ENCODE data around the gene FOXI1. TPM values are rescaled to one million over a fixed set of nuclear protein-coding genes. Genes with fewer than 3 reads are reported as not detected.
A peak's percentile ranks its signal among the peaks of the same experiment; 100 is the strongest.

The FOXI1 gene
- not detected for total RNA-seq

DNA sequence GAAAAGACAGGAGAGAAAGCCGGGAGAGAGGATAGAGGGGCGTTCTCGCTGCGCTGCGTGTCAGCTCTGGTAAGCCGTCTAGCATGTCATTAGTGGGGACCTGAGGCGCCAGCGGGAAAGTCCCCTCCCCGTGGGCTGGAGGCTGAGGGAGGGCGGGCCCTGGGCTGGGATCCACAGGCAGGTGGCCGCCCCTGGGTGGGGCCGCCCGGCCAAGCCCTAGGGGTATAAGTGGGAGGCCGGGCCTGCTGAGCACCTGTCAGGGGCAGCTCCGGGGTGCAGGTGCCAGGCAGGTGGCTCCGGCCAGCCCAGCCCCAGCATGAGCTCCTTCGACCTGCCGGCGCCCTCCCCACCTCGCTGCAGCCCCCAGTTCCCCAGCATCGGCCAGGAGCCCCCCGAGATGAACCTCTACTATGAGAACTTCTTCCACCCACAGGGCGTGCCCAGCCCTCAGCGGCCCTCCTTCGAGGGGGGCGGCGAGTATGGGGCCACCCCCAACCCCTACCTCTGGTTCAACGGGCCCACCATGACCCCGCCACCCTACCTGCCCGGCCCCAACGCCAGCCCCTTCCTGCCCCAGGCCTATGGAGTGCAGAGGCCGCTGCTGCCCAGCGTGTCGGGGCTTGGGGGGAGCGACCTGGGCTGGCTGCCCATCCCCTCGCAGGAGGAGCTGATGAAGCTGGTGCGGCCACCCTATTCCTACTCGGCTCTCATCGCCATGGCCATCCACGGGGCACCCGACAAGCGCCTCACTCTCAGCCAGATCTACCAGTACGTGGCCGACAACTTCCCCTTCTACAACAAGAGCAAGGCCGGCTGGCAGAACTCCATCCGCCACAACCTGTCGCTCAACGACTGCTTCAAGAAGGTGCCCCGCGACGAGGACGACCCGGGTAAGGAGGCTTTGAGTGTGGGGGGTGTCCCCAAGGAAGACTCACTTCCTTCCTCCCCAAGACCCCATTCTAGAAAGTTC lies at the start of gene FOXI1:
Gene FOXI1, plus strand, starts transcription at position 256 of the 970 bp plus-strand sequence. Its CDS starts 61 bp downstream, at position 317.
- Mint-ChIP-seq H3K27me3 (peaks cover 10% of the 10 kb centered on the region), H3K4me1 (no peaks in the 10 kb centered on the region), H3K27ac (no peak within 1 kb of the TSS), H3K4me3 (no peak within 1 kb of the TSS), H3K9me3 (no peaks in the 10 kb centered on the region), H3K36me3 (no peaks in the 10 kb centered on the region)
- no peak for DNase-seq
- ATAC-seq (ENCODE audit: low read depth): no peak
- POLR2A ChIA-PET: no interaction called here

GRCh38 chr5:170056561-170057267 lies 49.0 kb upstream of the FOXI1 start:
- peaks cover 82% of the 10 kb centered on the region for H3K36me3 Mint-ChIP-seq
- POLR2A ChIA-PET: no interaction called here
- no peak overlapping the region for H3K4me3 Mint-ChIP-seq
- peaks cover 1% of the 10 kb centered on the region for H3K4me1 Mint-ChIP-seq
- H3K27ac Mint-ChIP-seq: no peak overlapping the region
- no peak for DNase-seq
- no peak for ATAC-seq (ENCODE audit: low read depth)
- H3K9me3 Mint-ChIP-seq: peaks cover 4% of the 10 kb centered on the region
- H3K27me3 Mint-ChIP-seq: no peaks in the 10 kb centered on the region

- Mint-ChIP-seq H3K4me1 (peaks cover 1% of the 10 kb centered on the region), H3K36me3 (peaks cover 81% of the 10 kb centered on the region), H3K4me3 (no peak overlapping the region), H3K9me3 (peaks cover 4% of the 10 kb centered on the region), H3K27ac (no peak overlapping the region), H3K27me3 (no peaks in the 10 kb centered on the region)
- no peak for DNase-seq
- POLR2A ChIA-PET: no interaction called here
- ATAC-seq (ENCODE audit: low read depth): no peak
Measured at GRCh38 chr5:170057311-170057710, 48.4 kb upstream of the FOXI1 start.

GRCh38 chr5:170059221-170059620 lies 46.5 kb upstream of the FOXI1 start:
- Mint-ChIP-seq H3K9me3 (peaks cover 4% of the 10 kb centered on the region), H3K36me3 (peaks cover 72% of the 10 kb centered on the region), H3K27me3 (no peaks in the 10 kb centered on the region), H3K27ac (no peak overlapping the region), H3K4me3 (no peak overlapping the region), H3K4me1 (peaks cover 1% of the 10 kb centered on the region)
- ATAC-seq (ENCODE audit: low read depth) (no peak), DNase-seq (no peak)
- POLR2A ChIA-PET: no interaction called here

DNA sequence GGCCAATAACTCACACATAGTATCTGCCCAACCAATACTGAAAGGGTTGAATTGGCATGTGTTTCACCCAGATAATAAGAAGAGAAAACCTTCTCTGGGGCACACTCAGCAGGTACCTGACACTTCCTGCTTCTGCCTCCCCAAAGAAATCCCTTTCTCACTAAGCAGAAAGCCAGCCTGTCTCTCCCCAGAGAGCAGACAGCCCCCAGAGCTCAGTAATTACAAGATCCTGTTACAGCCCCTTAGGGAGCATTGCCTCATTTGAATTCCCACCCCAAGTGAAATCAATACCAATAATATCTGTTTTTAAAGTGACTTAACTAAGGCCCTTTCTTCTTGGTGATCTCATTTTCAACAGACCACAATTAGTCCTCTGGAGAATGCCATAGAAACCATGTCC lies 38.5 kb upstream of the FOXI1 start:
- DNase-seq (no peak), ATAC-seq (ENCODE audit: low read depth) (no peak)
- POLR2A ChIA-PET: no interaction called here
- Mint-ChIP-seq H3K36me3 (peaks cover 56% of the 10 kb centered on the region), H3K4me1 (no peaks in the 10 kb centered on the region), H3K9me3 (no peaks in the 10 kb centered on the region), H3K27me3 (no peaks in the 10 kb centered on the region), H3K27ac (no peak overlapping the region), H3K4me3 (no peak overlapping the region)

DNA sequence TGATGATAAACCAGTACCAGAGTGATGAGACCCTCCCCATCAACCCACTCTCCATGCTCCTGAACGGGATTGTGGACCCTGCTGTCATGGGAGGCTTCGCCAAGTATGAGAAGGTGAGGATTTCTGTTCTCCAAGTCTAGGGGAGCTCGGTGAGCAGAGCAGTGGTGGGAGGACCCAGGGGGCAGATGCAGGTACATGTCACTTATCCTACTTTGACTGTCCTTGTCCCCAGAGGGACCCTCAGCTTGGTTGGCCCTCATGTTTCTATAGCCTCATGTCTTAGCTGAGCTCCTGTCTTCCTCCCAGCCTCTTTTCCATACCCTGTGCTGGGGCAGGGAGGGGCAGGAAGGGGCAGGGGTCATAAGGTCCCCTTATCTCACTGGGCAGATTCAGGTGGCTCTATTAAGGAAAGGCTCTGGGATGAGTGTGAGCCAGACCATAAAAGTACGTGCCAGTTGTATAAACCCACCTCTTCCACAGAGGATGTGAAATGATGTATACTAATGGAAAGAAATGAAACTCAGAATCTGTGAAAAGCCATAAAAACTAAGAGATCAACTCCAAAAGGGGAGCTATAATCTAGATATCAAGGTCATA lies 38.0 kb upstream of the FOXI1 start:
- no peaks in the 10 kb centered on the region for H3K4me1 Mint-ChIP-seq
- H3K9me3 Mint-ChIP-seq: no peaks in the 10 kb centered on the region
- H3K4me3 Mint-ChIP-seq: no peak overlapping the region
- POLR2A ChIA-PET: no interaction called here
- H3K27ac Mint-ChIP-seq: no peak overlapping the region
- no peaks in the 10 kb centered on the region for H3K27me3 Mint-ChIP-seq
- ATAC-seq (ENCODE audit: low read depth) (no peak), DNase-seq (no peak)
- H3K36me3 Mint-ChIP-seq: peaks cover 56% of the 10 kb centered on the region

- no peak overlapping the region for H3K4me3 Mint-ChIP-seq
- H3K27me3 Mint-ChIP-seq: no peaks in the 10 kb centered on the region
- DNase-seq (no peak), ATAC-seq (ENCODE audit: low read depth) (no peak)
- H3K4me1 Mint-ChIP-seq: no peaks in the 10 kb centered on the region
- POLR2A ChIA-PET: no interaction called here
- no peak overlapping the region for H3K27ac Mint-ChIP-seq
- H3K9me3 Mint-ChIP-seq: no peaks in the 10 kb centered on the region
- peaks cover 51% of the 10 kb centered on the region for H3K36me3 Mint-ChIP-seq
Measured at GRCh38 chr5:170069512-170069911, 36.2 kb upstream of the FOXI1 start.

DNA sequence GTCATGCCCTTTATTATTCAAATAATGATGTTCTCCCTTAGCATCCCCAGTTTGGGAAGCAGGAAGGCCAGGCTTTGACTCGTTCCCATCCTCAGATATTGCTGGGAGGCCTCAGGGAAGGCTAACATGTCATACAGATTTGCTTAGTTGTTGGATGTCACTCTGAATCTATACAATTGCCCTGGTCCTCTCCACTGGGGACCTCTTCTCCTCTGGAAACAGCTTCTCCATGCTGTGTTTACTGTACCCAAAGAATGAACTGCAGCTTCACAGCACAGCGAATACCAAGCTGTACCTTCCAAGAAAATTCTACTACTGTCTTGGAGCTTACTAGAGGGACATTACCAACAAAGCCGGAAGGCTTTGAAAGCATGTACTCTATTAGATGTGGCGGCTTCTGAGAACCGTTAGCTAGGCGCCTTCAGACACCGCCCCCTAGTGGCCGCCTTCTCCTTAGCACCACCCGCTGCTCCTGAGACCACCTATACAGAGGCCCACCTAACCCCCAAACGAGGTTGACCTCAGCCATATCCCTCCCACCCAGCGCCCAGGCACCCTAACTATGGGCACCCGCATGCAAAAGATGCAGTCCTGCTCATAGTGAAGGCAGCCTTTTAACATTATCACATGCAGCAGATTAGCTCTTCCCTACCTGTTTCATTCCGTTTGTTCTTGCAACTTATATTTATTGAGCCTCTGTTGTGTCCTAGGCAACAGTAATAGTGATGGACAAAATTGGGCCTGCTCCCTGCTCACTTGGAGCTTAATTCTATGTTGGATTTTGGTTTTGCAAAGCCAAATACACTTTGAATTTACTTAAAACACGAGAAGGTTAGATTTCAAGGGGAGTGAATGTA lies 34.9 kb upstream of the FOXI1 start:
- POLR2A ChIA-PET: no interaction called here
- peak; percentile 39 for DNase-seq
- no peak overlapping the region for H3K4me3 Mint-ChIP-seq
- no peaks in the 10 kb centered on the region for H3K4me1 Mint-ChIP-seq
- no peaks in the 10 kb centered on the region for H3K9me3 Mint-ChIP-seq
- no peak overlapping the region for H3K27ac Mint-ChIP-seq
- no peaks in the 10 kb centered on the region for H3K27me3 Mint-ChIP-seq
- no peak for ATAC-seq (ENCODE audit: low read depth)
- H3K36me3 Mint-ChIP-seq: peaks cover 57% of the 10 kb centered on the region

DNA sequence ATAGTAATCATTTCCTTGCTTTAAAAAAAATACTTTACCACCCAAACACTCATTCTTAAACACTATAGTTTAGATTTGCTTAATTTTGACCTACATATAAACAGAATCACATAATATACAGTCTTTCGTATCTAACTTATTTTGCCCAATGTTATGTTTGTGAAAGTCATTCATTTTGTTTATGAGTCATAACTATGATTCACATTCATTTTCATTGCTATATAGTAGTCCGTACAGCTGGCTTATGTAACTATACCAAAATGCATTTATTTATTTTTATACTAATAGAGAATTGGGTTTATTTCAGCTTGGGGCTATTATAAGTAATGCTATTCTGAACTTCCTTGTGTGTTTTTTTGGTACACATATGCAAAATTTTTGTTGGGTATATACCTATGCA lies 33.9 kb upstream of the FOXI1 start:
- Mint-ChIP-seq H3K4me1 (no peaks in the 10 kb centered on the region), H3K36me3 (peaks cover 62% of the 10 kb centered on the region), H3K27ac (no peak overlapping the region), H3K27me3 (no peaks in the 10 kb centered on the region), H3K9me3 (no peaks in the 10 kb centered on the region), H3K4me3 (no peak overlapping the region)
- POLR2A ChIA-PET: no interaction called here
- no peak for ATAC-seq (ENCODE audit: low read depth)
- no peak for DNase-seq

DNA sequence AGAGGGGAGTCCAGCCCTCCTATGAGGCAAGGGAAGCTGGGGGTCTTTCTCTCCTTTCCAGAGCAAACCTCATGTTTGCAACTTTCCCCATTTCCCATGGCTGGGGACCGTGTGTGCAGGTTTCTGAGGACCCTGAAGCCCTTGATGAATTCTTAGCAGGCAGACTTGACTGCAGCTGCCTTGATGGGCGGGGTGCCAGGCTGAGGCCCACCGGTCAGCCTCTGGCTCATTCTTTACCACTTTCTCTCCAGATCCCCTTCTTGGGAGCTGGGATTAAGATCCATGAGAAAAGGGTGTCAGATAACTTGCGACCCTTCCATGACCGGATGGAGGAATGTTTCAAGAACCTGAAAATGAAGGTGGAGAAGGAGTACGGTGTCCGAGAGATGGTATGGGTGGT lies 30.0 kb upstream of the FOXI1 start:
- Mint-ChIP-seq H3K4me1 (no peaks in the 10 kb centered on the region), H3K9me3 (no peaks in the 10 kb centered on the region), H3K27ac (no peak overlapping the region), H3K36me3 (peaks cover 52% of the 10 kb centered on the region), H3K4me3 (no peak overlapping the region), H3K27me3 (no peaks in the 10 kb centered on the region)
- POLR2A ChIA-PET: no interaction called here
- DNase-seq: no peak
- ATAC-seq (ENCODE audit: low read depth): no peak

DNA sequence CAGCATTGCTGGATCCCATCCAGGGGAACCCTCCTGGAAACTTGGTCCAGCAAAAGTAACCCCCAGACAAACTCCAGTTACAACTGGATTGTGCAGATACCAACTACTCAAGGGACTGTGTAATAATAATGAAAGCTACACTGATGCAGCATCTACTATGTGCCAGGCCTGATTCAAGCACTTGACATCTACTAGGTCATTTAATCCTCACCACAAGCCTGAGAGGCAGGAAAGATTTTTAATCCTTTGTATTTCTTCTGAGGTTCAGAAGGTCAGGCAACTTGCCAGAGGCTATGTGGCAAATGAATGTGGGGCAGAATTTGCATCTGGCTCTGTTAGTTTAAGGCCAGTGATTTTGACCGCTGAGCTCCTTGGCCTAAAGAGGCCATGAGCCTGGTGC lies 29.5 kb upstream of the FOXI1 start:
- peaks cover 51% of the 10 kb centered on the region for H3K36me3 Mint-ChIP-seq
- ATAC-seq (ENCODE audit: low read depth) (no peak), DNase-seq (no peak)
- POLR2A ChIA-PET: no interaction called here
- H3K4me1 Mint-ChIP-seq: no peaks in the 10 kb centered on the region
- H3K27ac Mint-ChIP-seq: no peak overlapping the region
- H3K27me3 Mint-ChIP-seq: no peaks in the 10 kb centered on the region
- H3K9me3 Mint-ChIP-seq: no peaks in the 10 kb centered on the region
- H3K4me3 Mint-ChIP-seq: no peak overlapping the region

GRCh38 chr5:170076739-170077138 lies 29.0 kb upstream of the FOXI1 start:
- Mint-ChIP-seq H3K27ac (no peak overlapping the region), H3K4me1 (no peaks in the 10 kb centered on the region), H3K9me3 (no peaks in the 10 kb centered on the region)

GRCh38 chr5:170077526-170077925 lies 28.2 kb upstream of the FOXI1 start:
- Mint-ChIP-seq H3K4me3 (no peak overlapping the region), H3K27ac (no peak overlapping the region), H3K9me3 (no peaks in the 10 kb centered on the region), H3K27me3 (no peaks in the 10 kb centered on the region), H3K36me3 (peaks cover 56% of the 10 kb centered on the region), H3K4me1 (no peaks in the 10 kb centered on the region)
- POLR2A ChIA-PET: no interaction called here
- no peak for ATAC-seq (ENCODE audit: low read depth)
- no peak for DNase-seq

More at GRCh38 chr5:170076739-170077138, 29.0 kb upstream of the FOXI1 start:
- POLR2A ChIA-PET: no interaction called here
- DNase-seq (no peak), ATAC-seq (ENCODE audit: low read depth) (no peak)
- Mint-ChIP-seq H3K36me3 (peaks cover 50% of the 10 kb centered on the region), H3K27me3 (no peaks in the 10 kb centered on the region), H3K4me3 (no peak overlapping the region)
